ENCODE results near the gene STARD3.

STARD3 gene

GRCh38 chr17:39639043-39639442 is 2.1 kb downstream of the STARD3 start:
- DNase-seq (ENCODE audit: low read depth in 2 of 2) = no peak

GRCh38 chr17:39639566-39640458 is 2.9 kb downstream of the STARD3 start:
- DNase-seq (ENCODE audit: low read depth in 2 of 2) = no peak

- DNase-seq (ENCODE audit: low read depth in 2 of 2) = no peak
Measured at GRCh38 chr17:39640591-39641031, 3.7 kb downstream of the STARD3 start.

GRCh38 chr17:39641097-39641496 is 4.2 kb downstream of the STARD3 start:
- no peak for DNase-seq (ENCODE audit: low read depth in 2 of 2)

- no peak for DNase-seq (ENCODE audit: low read depth in 2 of 2)
Measured at GRCh38 chr17:39641883-39642282, 4.9 kb downstream of the STARD3 start.

GRCh38 chr17:39642291-39643074 is 5.5 kb downstream of the STARD3 start:
- DNase-seq (ENCODE audit: low read depth in 2 of 2) = no peak

GRCh38 chr17:39643271-39643670 is 6.3 kb downstream of the STARD3 start:
- no peak for DNase-seq (ENCODE audit: low read depth in 2 of 2)

GRCh38 chr17:39647256-39647655 is 10.3 kb downstream of the STARD3 start:
- DNase-seq (ENCODE audit: low read depth in 2 of 2) = no peak

GRCh38 chr17:39648616-39649366 is 11.8 kb downstream of the STARD3 start:
- DNase-seq (ENCODE audit: low read depth in 2 of 2) = no peak

- no peak for DNase-seq (ENCODE audit: low read depth in 2 of 2)
Measured at GRCh38 chr17:39650121-39650579, 13.2 kb downstream of the STARD3 start.

- DNase-seq (ENCODE audit: low read depth in 2 of 2) = no peak
Measured at GRCh38 chr17:39651923-39652586, 15.1 kb downstream of the STARD3 start.

GRCh38 chr17:39652587-39653315 is 15.8 kb downstream of the STARD3 start:
- DNase-seq (ENCODE audit: low read depth in 2 of 2) = no peak

- DNase-seq (ENCODE audit: low read depth in 2 of 2) = no peak
Measured at GRCh38 chr17:39653316-39653661, 16.3 kb downstream of the STARD3 start.

GRCh38 chr17:39653662-39654331 is 16.9 kb downstream of the STARD3 start:
- DNase-seq (ENCODE audit: low read depth in 2 of 2) = peak; percentile 79 to 92

- no peak for DNase-seq (ENCODE audit: low read depth in 2 of 2)
Measured at GRCh38 chr17:39655105-39655504, 18.2 kb downstream of the STARD3 start.

- DNase-seq (ENCODE audit: low read depth in 2 of 2) = no peak
Measured at GRCh38 chr17:39658346-39658745, 21.4 kb downstream of the STARD3 start.

- no peak for DNase-seq (ENCODE audit: low read depth in 2 of 2)
Measured at GRCh38 chr17:39658760-39659159, 21.8 kb downstream of the STARD3 start.

GRCh38 chr17:39659279-39660010 is 22.5 kb downstream of the STARD3 start:
- DNase-seq (ENCODE audit: low read depth in 2 of 2) = no peak

GRCh38 chr17:39660011-39660360 is 23.0 kb downstream of the STARD3 start:
- no peak for DNase-seq (ENCODE audit: low read depth in 2 of 2)
